GM10248 (cell line): ENCODE measurements around the gene DOCK1.

Experiments used
- CTCF ChIA-PET: fragments of 300-600 bp; sonication (Branson Sonifier 250); formaldehyde crosslinking; extraction: SDS; loops from one replicate; lab custom pipeline; 2021; ENCODE audit warnings: antibody characterized with exemption; lab: Yijun Ruan, JAX
- POLR2A ChIA-PET: fragments of 350-650 bp; sonication (Branson Sonifier 250); formaldehyde crosslinking; extraction: SDS; loops from one replicate; lab custom pipeline; 2020; ENCODE audit warnings: antibody characterized with exemption; lab: Yijun Ruan, JAX
- DNase-seq: peaks from one replicate; pipeline ENCODE4 v3.0.0; 2012; ENCODE audit errors: extremely low spot score
- CTCF ChIP-seq: IDR thresholded peaks from 2 replicates; pipeline ENCODE4 v1.5.1; 2012; ENCODE audit warnings: mild to moderate bottlenecking, low read depth; ENCODE audit errors: extremely low read depth, missing control alignments, control extremely low read depth

DOCK1 gene

GRCh38 chr10:127458016-127458810 is 553.0 kb downstream of the DOCK1 start:
- ChIA-PET CTCF (no interaction called here), POLR2A (no interaction called here)

GRCh38 chr10:127458829-127459228 is 553.6 kb downstream of the DOCK1 start:
- ChIA-PET CTCF (no interaction called here), POLR2A (no interaction called here)
- TF ChIP-seq CTCF: no peak
- DNase-seq: no peak

More at GRCh38 chr10:127458016-127458810, 553.0 kb downstream of the DOCK1 start:
- TF ChIP-seq CTCF: no peak
- DNase-seq: no peak

GRCh38 chr10:127459918-127460317 is 554.7 kb downstream of the DOCK1 start:
- POLR2A ChIA-PET: no interaction called here
- DNase-seq: no peak
- CTCF ChIA-PET: no interaction called here
- no peak for TF ChIP-seq CTCF

GRCh38 chr10:127462643-127463295 is 557.5 kb downstream of the DOCK1 start:
- ChIA-PET CTCF (no interaction called here), POLR2A (no interaction called here)
- no peak for TF ChIP-seq CTCF
- no peak for DNase-seq

GRCh38 chr10:127463548-127463947 is 558.3 kb downstream of the DOCK1 start:
- ChIA-PET POLR2A (no interaction called here), CTCF (no interaction called here)
- no peak for DNase-seq
- TF ChIP-seq CTCF: no peak

- CTCF ChIA-PET: no interaction called here
- POLR2A ChIA-PET: no interaction called here
- no peak for TF ChIP-seq CTCF
- no peak for DNase-seq
Observed at GRCh38 chr10:127464561-127464960, 559.3 kb downstream of the DOCK1 start.
